Mesendoderm (in vitro differentiated cells): Measurements from ENCODE around the gene VWF.

Source experiments
- DNase-seq: peaks from one replicate; pipeline ENCODE4 v3.0.0; 2013
- H2AK5ac ChIP-seq: 2 replicates; pipeline ENCODE4 v1.6.1; 2013; ENCODE audit warnings: low read length, inconsistent platforms
- H2BK120ac ChIP-seq: 2 replicates; pipeline ENCODE4 v1.6.1; 2013; ENCODE audit warnings: low read depth, mild to moderate bottlenecking, low read length, moderate library complexity, mixed read lengths
- H2BK15ac ChIP-seq: replicated peaks from 2 replicates; pipeline ENCODE4 v1.6.1; 2013; ENCODE audit warnings: low read depth, mild to moderate bottlenecking, moderate library complexity
- H2BK5ac ChIP-seq: 2 replicates; pipeline ENCODE4 v1.6.1; 2013; ENCODE audit warnings: low read length, inconsistent platforms
- H3K18ac ChIP-seq: 2 replicates; pipeline ENCODE4 v1.6.1; 2013; ENCODE audit warnings: mild to moderate bottlenecking, low read length, mixed read lengths
- H3K23ac ChIP-seq: one replicate; pipeline ENCODE4 v1.6.1; 2013; ENCODE audit warnings: low read length
- H3K27ac ChIP-seq: 2 replicates; pipeline ENCODE4 v1.5.1; 2013; ENCODE audit warnings: low read depth, mild to moderate bottlenecking, inconsistent platforms, low read length, moderate library complexity
- H3K27me3 ChIP-seq: 2 replicates; pipeline ENCODE4 v1.6.1; 2013; ENCODE audit warnings: low read length, control low read depth, mild to moderate bottlenecking, inconsistent platforms; ENCODE audit not compliant: insufficient read depth, poor library complexity
- H3K36me3 ChIP-seq: 2 replicates; pipeline ENCODE4 v1.6.1; 2013; ENCODE audit warnings: low read length, inconsistent platforms; ENCODE audit not compliant: control insufficient read depth, insufficient read depth
- H3K4ac ChIP-seq: one replicate; pipeline ENCODE4 v1.6.1; 2013; ENCODE audit warnings: low read depth, mild to moderate bottlenecking, low read length, moderate library complexity
- H3K4me1 ChIP-seq: 2 replicates; pipeline ENCODE4 v1.6.1; 2013; ENCODE audit warnings: low read depth, low read length, inconsistent platforms; ENCODE audit not compliant: control insufficient read depth
- H3K4me2 ChIP-seq: 2 replicates; pipeline ENCODE4 v1.6.1; 2013; ENCODE audit warnings: low read length
- H3K4me3 ChIP-seq: 2 replicates; pipeline ENCODE4 v1.5.1; 2013; ENCODE audit warnings: mild to moderate bottlenecking, low read length
- H3K56ac ChIP-seq: one replicate; pipeline ENCODE4 v1.6.1; 2013; ENCODE audit warnings: low read length
- H3K79me1 ChIP-seq: 2 replicates; pipeline ENCODE4 v1.6.1; 2013; ENCODE audit warnings: low read length, inconsistent platforms
- H3K79me2 ChIP-seq: 2 replicates; pipeline ENCODE4 v1.6.1; 2013; ENCODE audit warnings: mild to moderate bottlenecking, low read length; ENCODE audit not compliant: control insufficient read depth, insufficient read depth
- H3K9ac ChIP-seq: 2 replicates; pipeline ENCODE4 v1.6.1; 2013; ENCODE audit warnings: low read length, inconsistent platforms
- H4K5ac ChIP-seq: one replicate; pipeline ENCODE4 v1.6.1; 2013; ENCODE audit warnings: low read length
- H4K8ac ChIP-seq: one replicate; pipeline ENCODE4 v1.6.1; 2013; ENCODE audit warnings: low read depth, mild to moderate bottlenecking, control low read depth, low read length, moderate library complexity
- WGBS: extraction: QIAGEN DNeasy Blood & Tissue Kit; methylation state at CpG from one replicate; pipeline ENCODE4 v1.1.7; 2013; ENCODE audit warnings: low lambda C conversion rate, missing lambda C conversion rate; ENCODE audit not compliant: insufficient coverage; ENCODE audit errors: extremely low coverage; 5-methylcytosine and 5-hydroxymethylcytosine counted together

Gene VWF

DNA sequence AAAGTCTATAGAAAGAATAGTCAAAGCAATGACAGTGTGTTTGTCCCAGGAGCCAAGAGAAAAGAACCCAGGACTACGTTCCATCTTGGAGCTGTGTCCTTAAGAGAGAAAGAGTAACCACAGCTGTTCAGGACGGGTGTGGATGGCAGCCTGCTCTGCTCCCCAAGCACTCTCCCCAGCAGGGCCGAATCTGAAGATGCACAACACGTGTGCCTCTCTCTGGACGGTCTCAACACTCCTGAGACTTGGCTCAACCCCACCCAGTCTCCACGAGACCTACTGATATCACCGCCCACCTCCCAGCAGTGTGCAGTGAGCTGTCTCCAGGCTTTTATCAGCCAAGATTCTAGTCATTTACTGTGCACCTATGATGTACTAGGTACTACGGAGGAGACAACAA, 152.1 kb downstream of the VWF start:
- Histone ChIP-seq H3K27ac (no peak overlapping the region), H4K5ac (no peak overlapping the region), H2BK5ac (no peak overlapping the region), H3K27me3 (no peaks in the 10 kb centered on the region), H2AK5ac (no peak overlapping the region), H3K79me2 (no peaks in the 10 kb centered on the region), H3K4me2 (no peak overlapping the region), H3K4ac (no peak overlapping the region), H3K23ac (no peak overlapping the region), H3K4me1 (no peaks in the 10 kb centered on the region), H3K56ac (no peak overlapping the region), H3K36me3 (no peaks in the 10 kb centered on the region), H4K8ac (no peak overlapping the region), H3K9ac (no peak overlapping the region), H3K79me1 (no peaks in the 10 kb centered on the region), H3K4me3 (no peak overlapping the region), H3K18ac (no peak overlapping the region), H2BK120ac (no peak overlapping the region), H2BK15ac (no peak overlapping the region)
- DNase-seq = no peak
- WGBS = no CpG with 5 or more reads among the region's 8 CpGs

DNA sequence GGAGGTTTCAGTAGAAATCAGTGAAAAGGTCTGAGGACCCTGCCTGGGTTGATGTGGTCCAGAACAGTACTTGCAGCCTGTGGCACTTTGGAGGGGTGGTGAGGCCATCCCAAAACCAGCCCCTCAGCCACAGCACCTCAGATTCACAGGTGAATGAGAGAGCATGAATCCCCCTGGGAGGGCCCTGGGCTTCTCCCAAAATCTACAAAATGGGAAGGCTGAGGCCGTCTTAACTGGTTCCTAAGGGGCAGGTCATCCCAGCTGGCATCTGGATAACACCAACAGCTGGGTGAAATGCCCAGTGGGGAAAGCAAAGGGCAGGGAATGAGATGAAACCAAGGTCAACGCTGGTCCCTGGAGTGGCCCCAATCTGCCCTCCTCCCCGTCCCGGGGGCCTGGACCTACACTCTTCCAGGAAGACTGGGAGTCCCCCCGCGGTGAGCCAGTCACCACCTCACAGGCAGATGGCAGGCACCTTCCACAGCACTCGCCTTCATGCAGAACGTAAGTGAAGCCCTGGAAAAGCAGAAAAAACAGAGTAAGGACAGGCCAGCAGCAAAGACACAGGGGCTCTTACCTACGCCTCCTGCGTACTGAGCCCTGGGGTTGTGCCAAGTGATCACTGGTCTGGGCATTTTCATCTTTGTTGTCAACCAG, 153.1 kb downstream of the VWF start:
- no peaks in the 10 kb centered on the region for H3K4me1 ChIP-seq
- no peak overlapping the region for H3K18ac ChIP-seq
- H2AK5ac ChIP-seq = no peak overlapping the region
- no peak overlapping the region for H2BK15ac ChIP-seq
- H3K56ac ChIP-seq = no peak overlapping the region
- no peak for DNase-seq
- no peak overlapping the region for H2BK120ac ChIP-seq
- no peaks in the 10 kb centered on the region for H3K79me1 ChIP-seq
- no peak overlapping the region for H3K4me3 ChIP-seq
- H4K8ac ChIP-seq = no peak overlapping the region
- H3K27ac ChIP-seq = no peak overlapping the region
- no peaks in the 10 kb centered on the region for H3K27me3 ChIP-seq
- no peak overlapping the region for H2BK5ac ChIP-seq
- no peak overlapping the region for H3K4me2 ChIP-seq
- no peak overlapping the region for H4K5ac ChIP-seq
- H3K36me3 ChIP-seq = no peaks in the 10 kb centered on the region
- no CpG with 5 or more reads among the region's 10 CpGs for WGBS
- H3K23ac ChIP-seq = no peak overlapping the region
- H3K4ac ChIP-seq = no peak overlapping the region
- H3K9ac ChIP-seq = no peak overlapping the region
- H3K79me2 ChIP-seq = no peaks in the 10 kb centered on the region

DNA sequence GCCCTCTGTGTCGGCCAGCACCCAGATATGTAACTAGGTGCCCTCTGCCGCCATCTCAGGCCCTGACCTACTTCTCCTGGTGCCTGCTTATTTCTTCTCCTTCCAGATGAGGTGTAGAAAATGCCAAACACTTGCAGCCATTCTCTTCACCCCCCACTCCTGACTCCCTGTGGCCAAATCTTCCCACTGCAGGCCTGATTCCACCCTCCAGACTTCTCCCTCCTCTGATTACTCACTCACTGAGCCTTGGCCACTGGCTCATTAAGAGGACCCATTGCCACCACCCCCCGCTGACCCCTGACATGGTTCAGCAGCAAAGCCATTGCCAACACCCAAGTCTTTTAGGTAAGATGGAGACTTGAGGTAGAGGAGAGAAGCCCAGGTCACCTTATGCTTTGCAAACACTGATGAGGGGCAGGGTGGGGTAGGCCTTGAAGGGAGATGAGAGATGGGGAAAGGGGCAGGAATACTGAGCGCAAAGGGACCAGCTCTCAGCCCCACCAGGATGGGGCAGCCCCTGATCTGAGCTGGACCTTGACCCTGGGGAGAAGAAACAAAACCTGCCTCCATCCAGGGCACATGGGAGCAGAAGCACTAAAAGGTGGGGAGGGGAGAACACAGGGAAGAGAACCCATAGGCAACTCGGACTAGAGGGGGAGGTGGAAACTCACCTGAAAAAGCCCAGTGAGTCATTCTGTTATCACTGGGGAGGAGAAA, 154.3 kb downstream of the VWF start:
- Histone ChIP-seq H3K56ac (no peak overlapping the region), H3K4me1 (peaks cover 6% of the 10 kb centered on the region), H3K4me2 (no peak overlapping the region), H3K4me3 (no peak overlapping the region), H2BK15ac (no peak overlapping the region), H3K27ac (no peak overlapping the region), H3K27me3 (no peaks in the 10 kb centered on the region), H2BK5ac (no peak overlapping the region), H3K36me3 (no peaks in the 10 kb centered on the region), H4K5ac (no peak overlapping the region), H4K8ac (no peak overlapping the region), H3K79me2 (no peaks in the 10 kb centered on the region), H3K79me1 (no peaks in the 10 kb centered on the region), H3K23ac (no peak overlapping the region), H3K4ac (no peak overlapping the region), H2AK5ac (no peak overlapping the region), H3K9ac (no peak overlapping the region), H2BK120ac (no peak overlapping the region), H3K18ac (no peak overlapping the region)
- peak; percentile 48 for DNase-seq
- no CpG with 5 or more reads among the region's 5 CpGs for WGBS

DNA sequence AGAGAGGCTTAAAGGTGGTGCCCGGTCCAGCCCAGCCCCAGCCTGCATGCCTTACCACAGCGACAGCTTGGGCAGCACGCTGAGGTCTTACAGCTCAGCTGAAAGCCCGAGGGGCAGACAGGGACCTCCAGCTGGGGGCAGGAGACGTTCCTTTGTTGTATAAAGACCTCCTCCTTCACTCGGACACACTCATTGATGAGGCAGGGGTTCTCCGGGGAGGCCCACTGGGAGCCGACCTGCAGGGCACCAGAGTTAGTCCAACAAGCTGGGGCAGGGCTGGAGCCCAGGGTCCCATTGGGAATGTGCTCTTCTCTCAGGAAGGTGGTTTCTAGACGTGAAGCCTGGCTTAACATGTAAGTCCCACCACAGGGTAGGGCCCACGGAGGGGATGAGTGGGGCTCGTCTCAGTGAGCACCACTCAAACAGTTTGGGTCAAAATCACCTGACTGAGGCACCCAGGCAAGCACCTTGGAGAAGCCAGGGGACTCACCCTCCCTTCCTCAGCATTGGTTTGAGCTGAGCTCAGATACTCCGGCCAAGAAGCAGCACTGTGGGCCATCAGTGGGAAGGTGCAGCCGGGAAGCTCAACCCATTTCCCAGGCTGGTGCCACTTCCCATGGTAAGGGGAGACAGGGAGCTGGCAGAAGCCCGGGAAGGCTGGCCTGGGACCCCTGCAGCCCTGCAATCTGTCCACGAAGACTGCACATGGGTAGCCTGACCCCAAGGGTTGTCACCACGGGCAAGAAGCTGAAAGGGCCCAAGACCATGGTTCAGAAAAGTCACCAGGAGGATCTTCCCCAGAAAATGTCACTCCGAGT, 155.1 kb downstream of the VWF start:
- Histone ChIP-seq H2BK15ac (no peak overlapping the region), H3K9ac (no peak overlapping the region), H3K4ac (no peak overlapping the region), H3K23ac (no peak overlapping the region), H2BK120ac (no peak overlapping the region), H3K79me2 (no peaks in the 10 kb centered on the region), H3K4me2 (no peak overlapping the region), H3K4me3 (no peak overlapping the region), H3K18ac (no peak overlapping the region), H3K79me1 (no peaks in the 10 kb centered on the region), H4K5ac (no peak overlapping the region), H3K27me3 (no peaks in the 10 kb centered on the region), H2AK5ac (no peak overlapping the region), H2BK5ac (no peak overlapping the region), H3K36me3 (no peaks in the 10 kb centered on the region), H3K27ac (no peak overlapping the region), H3K4me1 (peaks cover 13% of the 10 kb centered on the region), H4K8ac (no peak overlapping the region), H3K56ac (no peak overlapping the region)
- DNase-seq = peak; percentile 14
- no CpG with 5 or more reads among the region's 17 CpGs for WGBS

DNA sequence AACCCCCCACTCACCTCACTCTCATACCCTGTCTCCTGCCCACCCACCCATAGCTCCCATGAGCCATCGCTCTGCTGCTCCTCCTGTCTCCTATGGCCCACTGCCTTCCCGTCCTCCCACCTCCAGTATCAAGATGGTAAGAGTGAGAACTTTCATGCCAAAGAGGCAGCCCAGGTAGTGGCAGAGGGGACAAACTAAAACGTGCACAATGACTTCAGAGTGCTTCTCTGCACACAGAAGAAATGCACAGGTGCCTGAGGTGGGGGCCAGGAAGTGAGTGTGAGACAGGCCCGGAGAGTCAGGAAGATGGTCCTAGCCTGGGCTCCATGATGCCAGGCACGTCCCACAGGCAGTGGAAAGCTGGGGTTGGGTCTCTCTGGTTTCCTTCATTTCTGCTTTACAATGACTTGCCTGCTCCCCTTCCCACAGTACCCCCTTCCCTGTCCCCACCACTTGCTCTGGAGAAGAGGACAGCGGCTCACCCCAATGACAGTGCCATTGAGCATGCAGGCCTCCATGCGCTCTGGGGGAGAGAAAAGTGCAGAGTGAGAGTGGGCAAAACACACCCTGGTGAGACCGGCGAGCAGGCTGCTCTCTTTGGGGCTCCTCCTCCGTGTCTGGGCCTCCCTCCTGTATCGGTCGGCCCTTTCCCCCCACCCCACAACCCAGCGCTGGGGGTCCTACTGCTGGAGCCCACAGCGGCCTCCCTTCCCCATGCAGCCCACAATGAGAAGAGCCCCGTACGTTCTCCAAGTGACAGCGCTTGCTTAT, 156.6 kb downstream of the VWF start:
- Histone ChIP-seq H3K79me1 (no peaks in the 10 kb centered on the region), H3K4ac (no peak overlapping the region), H3K56ac (no peak overlapping the region), H3K18ac (no peak overlapping the region), H3K27ac (no peak overlapping the region), H3K4me2 (no peak overlapping the region), H3K79me2 (no peaks in the 10 kb centered on the region), H4K8ac (no peak overlapping the region), H2BK5ac (no peak overlapping the region), H3K27me3 (no peaks in the 10 kb centered on the region), H3K23ac (no peak overlapping the region), H3K9ac (no peak overlapping the region), H2BK120ac (no peak overlapping the region), H3K4me3 (no peak overlapping the region), H3K4me1 (peaks cover 13% of the 10 kb centered on the region), H2AK5ac (no peak overlapping the region), H3K36me3 (no peaks in the 10 kb centered on the region), H2BK15ac (no peak overlapping the region), H4K5ac (no peak overlapping the region)
- no CpG with 5 or more reads among the region's 17 CpGs for whole genome bisulfite sequencing
- DNase-seq = no peak
